Glomerular visceral epithelial cell (primary cell): Measurements from ENCODE around the gene ADAMTS17.

Experiments
- DNase-seq: peaks from one replicate; pipeline ENCODE4 v3.0.0-alpha.2; 2016; ENCODE audit errors: extremely low spot score

The ADAMTS17 gene

GRCh38 chr15:100310513-100311153 is 31.1 kb downstream of the ADAMTS17 start:
- DNase-seq = no peak

DNA sequence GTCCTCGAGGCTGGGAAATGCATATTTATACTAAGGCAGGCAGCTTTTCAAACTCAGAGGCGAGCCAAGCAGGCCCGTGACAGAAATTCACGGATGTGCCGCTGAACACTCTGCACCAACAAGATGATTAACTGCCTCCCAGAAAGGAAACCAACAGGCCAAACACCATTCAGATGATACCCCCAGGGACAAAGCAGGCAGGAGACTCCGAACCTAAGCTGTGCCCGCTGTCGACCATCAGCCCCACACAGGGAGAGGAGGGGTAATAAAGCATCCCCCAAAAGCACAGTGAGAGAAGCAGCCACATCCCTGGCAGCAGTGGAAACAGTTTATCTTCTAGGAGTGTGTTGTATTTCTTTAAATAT is 31.8 kb downstream of the ADAMTS17 start:
- DNase-seq = no peak

DNA sequence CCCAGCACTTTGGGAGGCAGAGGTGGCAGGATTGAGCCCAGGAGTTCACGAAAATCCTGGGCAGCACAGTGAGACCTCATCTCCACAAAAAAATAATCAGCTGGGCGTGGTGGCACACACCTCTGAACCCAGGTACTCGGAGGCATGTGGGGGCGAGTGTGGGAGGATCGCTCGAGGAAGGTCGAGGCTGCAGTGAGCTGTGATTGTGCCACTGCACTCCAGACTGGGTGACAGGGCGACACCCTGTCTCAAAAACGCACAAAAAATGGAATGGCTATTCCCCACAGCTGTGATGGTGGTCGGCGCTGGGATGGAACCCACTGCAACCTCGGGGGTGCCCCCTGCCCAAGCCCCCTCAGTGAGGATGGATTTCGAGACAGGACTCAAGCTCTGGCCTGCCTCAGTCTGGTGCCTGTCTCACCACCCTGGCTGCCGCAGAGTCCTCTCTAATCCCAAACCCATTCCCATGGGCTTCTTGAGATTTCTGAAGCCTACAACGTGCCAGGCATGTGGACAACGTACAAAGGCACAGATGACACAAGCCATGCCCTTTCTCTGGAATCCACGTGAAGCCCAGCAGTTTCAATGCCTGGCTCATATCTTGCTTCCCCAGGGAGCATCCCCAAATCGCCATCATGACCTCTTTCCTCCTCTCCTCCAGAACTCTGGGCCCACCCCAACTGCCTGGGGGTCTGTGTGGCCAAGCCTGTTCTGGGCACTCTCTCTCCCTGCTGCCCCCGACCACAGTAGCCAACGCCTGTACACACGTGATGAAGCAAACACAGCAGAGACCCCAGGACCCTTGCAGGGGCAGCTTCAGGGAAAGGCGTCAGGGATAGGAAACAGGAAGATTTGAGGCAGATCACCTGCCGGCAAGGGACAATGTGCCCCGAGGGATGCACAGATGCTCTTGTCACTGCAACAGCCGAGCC is 32.4 kb downstream of the ADAMTS17 start:
- DNase-seq = no peak

- no peak for DNase-seq
These were observed 33.2 kb downstream of the ADAMTS17 start for GRCh38 chr15:100308608-100309007.

DNA sequence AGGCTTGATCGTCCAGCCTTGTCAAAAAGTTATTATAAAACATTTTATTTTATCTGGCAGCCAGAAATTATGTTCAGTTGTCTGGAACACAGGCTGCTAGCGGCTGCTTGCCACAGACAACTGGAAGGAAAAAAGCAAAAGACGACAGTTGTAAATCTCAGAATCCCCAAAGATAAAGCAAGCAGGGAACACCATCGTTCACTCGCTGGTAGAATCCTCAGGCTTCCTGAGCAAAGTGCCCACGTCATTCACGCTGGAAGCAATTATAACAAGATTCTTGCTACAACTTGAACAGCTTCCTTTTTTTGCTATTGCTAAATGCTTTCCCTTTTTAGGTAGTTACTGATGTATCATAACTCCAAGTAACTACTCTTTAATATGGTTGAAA is 33.6 kb downstream of the ADAMTS17 start:
- DNase-seq = no peak

GRCh38 chr15:100307241-100308212 is 34.2 kb downstream of the ADAMTS17 start:
- DNase-seq = no peak

- DNase-seq = no peak
These were observed 35.7 kb downstream of the ADAMTS17 start for GRCh38 chr15:100306098-100306497.

DNA sequence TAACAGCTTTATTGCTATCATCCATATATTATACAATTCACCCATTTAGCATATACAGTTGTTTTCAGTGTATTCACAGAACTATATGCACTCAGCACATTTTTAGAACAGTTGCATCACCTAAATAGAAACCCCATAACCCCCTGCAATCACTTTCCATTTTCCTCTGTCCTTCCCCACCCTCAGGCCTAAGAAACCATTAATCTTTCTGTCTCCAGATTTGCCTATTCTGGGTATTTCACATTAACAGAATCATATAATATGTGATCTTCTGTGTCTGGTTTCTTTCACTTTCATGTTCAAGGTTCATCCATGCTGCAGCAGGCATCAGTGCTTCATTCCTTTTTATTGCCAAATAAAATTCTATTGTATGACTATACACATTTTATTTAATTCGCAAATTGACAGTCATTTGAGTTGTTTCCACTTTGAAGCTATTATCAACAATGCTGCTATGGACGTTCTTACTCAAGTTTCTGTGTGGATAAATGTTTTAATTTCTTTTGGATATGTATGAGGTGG is 39.8 kb downstream of the ADAMTS17 start:
- DNase-seq = no peak

- DNase-seq = no peak
These were observed 43.5 kb downstream of the ADAMTS17 start for GRCh38 chr15:100298257-100298656.

- DNase-seq = no peak
These were observed 44.0 kb downstream of the ADAMTS17 start for GRCh38 chr15:100297812-100298211.

DNA sequence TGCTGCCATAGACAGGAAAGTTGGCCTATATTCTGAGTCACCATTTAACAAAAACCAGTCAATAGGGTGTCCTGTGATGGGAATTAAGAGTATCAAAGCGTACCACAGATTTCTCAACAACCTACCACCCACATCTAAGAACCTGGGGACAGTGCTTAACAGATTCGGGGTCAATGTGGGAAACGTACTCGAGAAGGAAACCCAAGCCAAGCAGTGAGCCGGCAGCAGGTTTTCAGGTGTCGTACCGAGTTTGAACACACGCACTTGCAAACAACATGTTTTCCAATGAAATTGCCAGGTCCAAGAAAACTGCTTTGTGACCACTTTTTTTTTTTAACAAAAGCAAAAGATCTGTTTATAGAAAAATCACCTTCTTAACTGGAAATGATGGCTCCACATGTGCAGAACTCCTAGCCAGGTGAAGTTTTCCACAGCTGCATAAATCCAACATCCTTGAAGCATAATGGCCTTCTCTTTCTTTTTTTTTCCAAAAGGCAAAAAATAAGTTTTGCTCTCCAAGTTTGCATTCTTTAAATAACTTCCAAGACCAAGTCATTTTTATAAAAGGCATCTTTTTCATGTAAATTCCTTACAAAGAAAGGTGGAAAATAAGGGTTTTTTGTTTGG is 45.7 kb downstream of the ADAMTS17 start:
- no peak for DNase-seq

GRCh38 chr15:100292010-100292409 is 49.8 kb downstream of the ADAMTS17 start:
- DNase-seq = no peak

DNA sequence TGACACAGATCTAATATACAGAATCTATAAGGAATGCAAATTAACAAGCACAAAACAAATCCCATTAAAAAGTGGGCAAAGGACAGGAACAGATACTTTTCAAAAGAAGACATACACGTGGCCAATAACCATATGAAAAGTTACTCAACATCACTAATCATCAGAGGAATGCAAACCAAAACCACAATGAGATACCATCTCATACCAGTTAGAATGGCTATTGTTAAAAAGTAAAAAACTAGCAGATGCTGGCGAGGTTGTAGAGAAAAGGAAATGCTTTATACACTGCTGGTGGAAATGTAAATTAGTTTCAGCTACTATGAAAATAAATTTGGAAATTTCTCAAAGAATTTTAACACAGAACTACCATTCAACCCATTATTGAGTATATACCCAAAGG is 50.7 kb downstream of the ADAMTS17 start:
- no peak for DNase-seq

DNA sequence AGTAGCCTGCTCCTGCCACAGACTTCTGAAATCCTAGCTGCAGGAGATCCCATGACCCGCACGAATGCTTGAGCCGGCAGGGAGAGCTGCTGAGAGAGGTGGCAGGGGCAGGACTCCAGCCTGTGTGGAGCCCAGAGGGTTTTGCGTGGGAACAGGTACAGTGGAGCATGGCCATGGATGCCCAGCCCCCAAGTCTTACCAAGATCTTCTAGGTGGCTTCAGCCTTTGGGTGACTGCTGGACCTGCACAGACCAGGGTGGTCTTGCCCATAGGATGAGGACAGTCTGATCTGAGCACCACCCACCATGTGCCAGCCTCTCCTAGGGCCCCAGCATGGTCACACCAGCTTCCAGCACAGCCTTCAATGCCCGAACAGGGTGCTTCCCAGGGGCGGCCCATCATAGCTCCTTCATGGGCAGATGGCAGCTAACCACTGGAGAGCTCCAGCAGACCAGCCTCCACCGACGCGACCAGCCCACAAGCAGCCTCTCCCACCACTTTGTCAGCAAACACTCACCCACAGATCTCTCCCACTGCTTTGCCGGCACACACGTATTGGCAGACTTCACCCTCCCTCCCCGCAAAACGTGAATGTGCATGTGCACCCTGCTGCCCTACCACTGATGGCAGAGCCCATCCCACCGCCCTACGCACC is 56.0 kb downstream of the ADAMTS17 start:
- DNase-seq = no peak

GRCh38 chr15:100284701-100285100 is 57.1 kb downstream of the ADAMTS17 start:
- no peak for DNase-seq

DNA sequence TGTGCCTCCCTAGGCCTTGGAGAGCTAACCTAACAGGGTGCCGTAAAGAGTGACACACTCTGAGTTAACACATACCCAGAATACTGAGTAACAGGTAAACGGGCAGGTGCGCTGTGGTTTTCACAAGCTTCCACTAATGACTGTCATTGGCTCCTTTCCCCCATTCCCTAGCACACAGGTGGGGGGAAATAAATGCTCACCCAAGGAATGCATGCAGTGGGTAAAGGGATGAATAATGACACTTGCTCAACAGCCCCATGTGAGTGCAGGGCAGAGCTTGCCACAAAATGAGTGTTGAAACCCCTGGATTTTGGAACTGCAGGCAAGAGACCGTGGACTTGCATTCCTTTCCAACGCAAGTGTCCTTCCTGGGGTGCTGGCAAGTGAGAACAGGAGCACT is 57.6 kb downstream of the ADAMTS17 start:
- no peak for DNase-seq

- no peak for DNase-seq
These were observed 60.5 kb downstream of the ADAMTS17 start for GRCh38 chr15:100281096-100281917.

DNA sequence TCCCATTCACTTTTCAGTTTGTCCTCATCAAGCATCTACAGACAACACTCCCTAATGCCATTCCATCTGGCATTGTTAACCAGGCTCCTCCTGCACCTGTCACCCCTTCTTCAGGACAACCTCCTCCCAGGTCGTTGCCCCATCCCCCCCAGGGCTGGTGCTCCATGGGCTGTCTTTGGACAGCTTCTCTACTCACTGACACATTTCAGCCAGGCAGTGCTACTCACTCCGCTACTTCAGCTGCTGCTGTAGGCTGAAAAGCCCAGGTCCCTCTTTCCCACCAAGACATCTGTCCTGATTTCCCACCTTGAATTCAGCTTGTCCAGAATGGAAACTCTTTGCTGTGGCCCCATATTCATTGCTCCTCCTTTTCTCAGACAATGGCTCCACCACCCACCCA is 61.9 kb downstream of the ADAMTS17 start:
- DNase-seq = no peak

DNA sequence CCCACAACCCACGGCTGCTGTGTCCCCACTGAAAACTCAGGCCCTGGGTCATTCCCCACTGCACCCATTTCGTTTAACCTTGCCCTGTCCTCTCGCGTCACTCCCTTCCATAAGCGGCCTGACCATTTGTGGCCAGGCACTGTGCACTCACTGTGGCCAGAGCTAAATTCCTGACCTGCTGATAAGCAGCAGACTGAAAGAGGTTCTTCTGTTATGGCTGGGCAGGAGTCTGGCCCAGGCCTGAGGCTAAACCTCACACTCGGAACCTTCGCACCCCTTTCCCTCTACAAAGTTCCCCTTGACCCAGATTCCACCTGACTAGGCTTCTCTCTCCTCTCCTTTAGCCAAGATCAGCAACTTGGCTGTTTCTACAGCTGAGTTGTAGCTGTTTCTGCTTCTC is 62.3 kb downstream of the ADAMTS17 start:
- DNase-seq = no peak
